Kasumi-1 (cell line): ENCODE measurements around the gene SMG7.

Experiments used
- DNase-seq, 2 experiments: peaks; one replicate each; lab custom pipeline; 2025; lab: John Stamatoyannopoulos, UW

The SMG7 gene

GRCh38 chr1:183590244-183591191, 118.2 kb downstream of the SMG7 start, which contains the start of gene NCF2:
NCF2 (minus strand) TSS chr1:183590459; CDS start chr1:183590329, 130 bp downstream.
- DNase-seq, result peak; percentile 95 to 98

- DNase-seq, result no peak
These were observed 120.4 kb downstream of the SMG7 start for GRCh38 chr1:183592733-183593132.

- DNase-seq, result peak; percentile 74 to 76
These were observed 121.1 kb downstream of the SMG7 start for GRCh38 chr1:183593356-183593755.

- no peak for DNase-seq
These were observed 123.2 kb downstream of the SMG7 start for GRCh38 chr1:183595537-183595936.

- no peak for DNase-seq
These were observed 124.2 kb downstream of the SMG7 start for GRCh38 chr1:183596500-183596899.

GRCh38 chr1:183597656-183598347, 125.5 kb downstream of the SMG7 start:
- DNase-seq, result no peak

- DNase-seq, result no peak
These were observed 126.1 kb downstream of the SMG7 start for GRCh38 chr1:183598386-183598785.

GRCh38 chr1:183600136-183600535, 127.8 kb downstream of the SMG7 start:
- DNase-seq, result no peak

- DNase-seq, result no peak
These were observed 128.3 kb downstream of the SMG7 start for GRCh38 chr1:183600634-183601033.

- no peak for DNase-seq
These were observed 130.2 kb downstream of the SMG7 start for GRCh38 chr1:183602510-183602909.
